ENCODE results near the gene MTMR4.

The MTMR4 gene

GRCh38 chr17:58468944-58469343 is 45.5 kb downstream of the MTMR4 start:
- H3F3A ChIP-seq (ENCODE audit: insufficient read depth, low read length) = no peaks in the 10 kb centered on the region
- no peak for TF ChIP-seq EZH2 (IDR thresholded peaks at IDR 0.05; ENCODE audit: borderline replicate concordance, low read length)
- H3K4me1 ChIP-seq (ENCODE audit: insufficient read depth, low read length, severe bottlenecking) = no peaks in the 10 kb centered on the region
- H2AFZ ChIP-seq (ENCODE audit: low read length) = no peak overlapping the region
- H3K36me3 ChIP-seq (ENCODE audit: insufficient read depth, low read length) = no peaks in the 10 kb centered on the region
- H3K4me2 ChIP-seq (ENCODE audit: low read length) = no peak overlapping the region
- peaks cover 3% of the 10 kb centered on the region; the same call in 1 of the 2 replicates for H3K9me2 ChIP-seq (ENCODE audit: low read depth, low read length)
- H3K27ac ChIP-seq (ENCODE audit: low read depth, low read length, poor library complexity, severe bottlenecking) = no peak overlapping the region
- no peaks in the 10 kb centered on the region for H4K20me1 ChIP-seq (ENCODE audit: insufficient read depth, low read length)
- no peak overlapping the region for H3K4me3 ChIP-seq (ENCODE audit: low read depth, low read length, poor library complexity, severe bottlenecking)
- no peaks in the 10 kb centered on the region for H3K9me3 ChIP-seq (ENCODE audit: low read length)
- H3K9ac ChIP-seq (ENCODE audit: low read length) = no peak overlapping the region
- no peaks in the 10 kb centered on the region for H3K27me3 ChIP-seq (ENCODE audit: insufficient read depth, low read length)
- no peaks in the 10 kb centered on the region for H3K79me2 ChIP-seq (ENCODE audit: insufficient read depth, low read length)

- no peaks in the 10 kb centered on the region for H4K20me1 ChIP-seq (ENCODE audit: insufficient read depth, low read length)
- no peaks in the 10 kb centered on the region for H3F3A ChIP-seq (ENCODE audit: insufficient read depth, low read length)
- no peaks in the 10 kb centered on the region for H3K27me3 ChIP-seq (ENCODE audit: insufficient read depth, low read length)
- TF ChIP-seq, protein P1, sequence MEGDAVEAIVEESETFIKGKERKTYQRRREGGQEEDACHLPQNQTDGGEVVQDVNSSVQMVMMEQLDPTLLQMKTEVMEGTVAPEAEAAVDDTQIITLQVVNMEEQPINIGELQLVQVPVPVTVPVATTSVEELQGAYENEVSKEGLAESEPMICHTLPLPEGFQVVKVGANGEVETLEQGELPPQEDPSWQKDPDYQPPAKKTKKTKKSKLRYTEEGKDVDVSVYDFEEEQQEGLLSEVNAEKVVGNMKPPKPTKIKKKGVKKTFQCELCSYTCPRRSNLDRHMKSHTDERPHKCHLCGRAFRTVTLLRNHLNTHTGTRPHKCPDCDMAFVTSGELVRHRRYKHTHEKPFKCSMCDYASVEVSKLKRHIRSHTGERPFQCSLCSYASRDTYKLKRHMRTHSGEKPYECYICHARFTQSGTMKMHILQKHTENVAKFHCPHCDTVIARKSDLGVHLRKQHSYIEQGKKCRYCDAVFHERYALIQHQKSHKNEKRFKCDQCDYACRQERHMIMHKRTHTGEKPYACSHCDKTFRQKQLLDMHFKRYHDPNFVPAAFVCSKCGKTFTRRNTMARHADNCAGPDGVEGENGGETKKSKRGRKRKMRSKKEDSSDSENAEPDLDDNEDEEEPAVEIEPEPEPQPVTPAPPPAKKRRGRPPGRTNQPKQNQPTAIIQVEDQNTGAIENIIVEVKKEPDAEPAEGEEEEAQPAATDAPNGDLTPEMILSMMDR (IDR thresholded peaks at IDR 0.05; ENCODE audit: low read length) = no peak
- TF ChIP-seq EZH2 (IDR thresholded peaks at IDR 0.05; ENCODE audit: borderline replicate concordance, low read length) = no peak
- no peaks in the 10 kb centered on the region for H3K9me3 ChIP-seq (ENCODE audit: low read length)
- H3K79me2 ChIP-seq (ENCODE audit: insufficient read depth, low read length) = no peaks in the 10 kb centered on the region
- no peaks in the 10 kb centered on the region for H3K9me2 ChIP-seq (ENCODE audit: low read depth, low read length)
- no peak overlapping the region for H3K9ac ChIP-seq (ENCODE audit: low read length)
- H3K36me3 ChIP-seq (ENCODE audit: insufficient read depth, low read length) = no peaks in the 10 kb centered on the region
- no peak overlapping the region for H3K4me2 ChIP-seq (ENCODE audit: low read length)
- H3K4me1 ChIP-seq (ENCODE audit: insufficient read depth, low read length, severe bottlenecking) = no peaks in the 10 kb centered on the region
- H3K4me3 ChIP-seq (ENCODE audit: low read depth, low read length, poor library complexity, severe bottlenecking) = no peak overlapping the region
- H3K27ac ChIP-seq (ENCODE audit: low read depth, low read length, poor library complexity, severe bottlenecking) = no peak overlapping the region
- H2AFZ ChIP-seq (ENCODE audit: low read length) = no peak overlapping the region
These were observed 58.9 kb downstream of the MTMR4 start for GRCh38 chr17:58455491-58455890.

DNA sequence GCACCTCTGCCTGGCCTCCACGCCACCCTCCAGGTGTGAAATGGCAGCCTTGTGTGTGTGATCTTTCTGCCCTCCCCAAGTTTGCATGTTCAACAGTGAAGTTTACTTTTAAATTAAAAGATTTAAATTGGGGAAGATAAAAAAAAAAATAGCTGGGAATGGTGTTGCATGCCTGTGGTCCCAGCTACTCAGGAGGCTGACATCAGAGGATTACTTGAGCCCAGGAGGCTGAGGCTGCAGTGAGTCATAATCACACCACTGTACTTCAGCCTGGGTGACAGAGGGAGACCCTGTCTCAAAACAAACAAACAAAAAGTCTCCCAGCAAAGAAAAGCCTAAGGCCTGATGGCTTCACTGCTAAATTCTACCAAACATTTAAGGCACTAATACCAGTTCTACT is 61.7 kb downstream of the MTMR4 start:
- H3K9me3 ChIP-seq (ENCODE audit: low read length) = no peaks in the 10 kb centered on the region
- TF ChIP-seq EZH2 (IDR thresholded peaks at IDR 0.05; ENCODE audit: borderline replicate concordance, low read length) = no peak
- TF ChIP-seq, protein P1 (IDR thresholded peaks at IDR 0.05; ENCODE audit: low read length) = no peak
- H3K9me2 ChIP-seq (ENCODE audit: low read depth, low read length) = no peaks in the 10 kb centered on the region
- no peak overlapping the region for H3K4me3 ChIP-seq (ENCODE audit: low read depth, low read length, poor library complexity, severe bottlenecking)
- no peak overlapping the region for H3K27ac ChIP-seq (ENCODE audit: low read depth, low read length, poor library complexity, severe bottlenecking)
- no peak overlapping the region for H3K9ac ChIP-seq (ENCODE audit: low read length)
- H2AFZ ChIP-seq (ENCODE audit: low read length) = no peak overlapping the region
- no peaks in the 10 kb centered on the region for H4K20me1 ChIP-seq (ENCODE audit: insufficient read depth, low read length)
- no peaks in the 10 kb centered on the region for H3K4me1 ChIP-seq (ENCODE audit: insufficient read depth, low read length, severe bottlenecking)
- no peaks in the 10 kb centered on the region for H3K27me3 ChIP-seq (ENCODE audit: insufficient read depth, low read length)
- no peaks in the 10 kb centered on the region for H3K36me3 ChIP-seq (ENCODE audit: insufficient read depth, low read length)
- H3K79me2 ChIP-seq (ENCODE audit: insufficient read depth, low read length) = no peaks in the 10 kb centered on the region
- no peak overlapping the region for H3K4me2 ChIP-seq (ENCODE audit: low read length)
- no peaks in the 10 kb centered on the region for H3F3A ChIP-seq (ENCODE audit: insufficient read depth, low read length)

Data from OCI-LY1 (cell line).